Astrocyte (in vitro differentiated cells and primary cell): ENCODE measurements around the gene RPL5.

ENCODE experiments used
- CTCF ChIP-seq: IDR thresholded peaks from 2 replicates; pipeline ENCODE4 v1.5.1; 2011; ENCODE audit warnings: low read depth, mild to moderate bottlenecking, inconsistent platforms, low read length, moderate library complexity; ENCODE audit not compliant: insufficient read depth
- EZH2 ChIP-seq: IDR thresholded peaks from 2 replicates; pipeline ENCODE4 v1.6.1; 2012; ENCODE audit warnings: mild to moderate bottlenecking, low read length, inconsistent platforms; ENCODE audit not compliant: insufficient read depth

- TF ChIP-seq EZH2 (no peak), CTCF (no peak)
Measured at GRCh38 chr1:92870591-92870990, 38.8 kb downstream of the RPL5 start.
